IPS DF 4.7 (cell line): Measurements from ENCODE around the gene PMIS2.
"Not testable (repeated sequence)": the region's sequence is repeated elsewhere in the genome, so short reads cannot be mapped to it uniquely, and the experiment has no call there.

Experiments used
- DNase-seq: peaks from one replicate; pipeline ENCODE4 v3.0.0-alpha.2; 2013; ENCODE audit warnings: low spot score; ENCODE audit errors: extremely low read depth

PMIS2 gene

GRCh38 chr19:35587321-35587720 lies 1.3 kb downstream of the PMIS2 start:
- no peak for DNase-seq

GRCh38 chr19:35590875-35591274 lies 4.9 kb downstream of the PMIS2 start:
- DNase-seq = no peak

- DNase-seq = peak; percentile 66
Measured at GRCh38 chr19:35592226-35592625, 6.3 kb downstream of the PMIS2 start.

- DNase-seq = not testable (repeated sequence)
Measured at GRCh38 chr19:35595026-35595425, 9.1 kb downstream of the PMIS2 start.

GRCh38 chr19:35595928-35596327 lies 10.0 kb downstream of the PMIS2 start:
- DNase-seq = no peak

GRCh38 chr19:35596366-35596999 lies 10.5 kb downstream of the PMIS2 start:
- no peak for DNase-seq

GRCh38 chr19:35601971-35602370 lies 16.0 kb downstream of the PMIS2 start:
- DNase-seq = no peak

GRCh38 chr19:35604436-35604835 lies 18.5 kb downstream of the PMIS2 start:
- not testable (repeated sequence) for DNase-seq

- DNase-seq = not testable (repeated sequence)
Measured at GRCh38 chr19:35607170-35607569, 21.2 kb downstream of the PMIS2 start.

GRCh38 chr19:35607661-35608060 lies 21.7 kb downstream of the PMIS2 start:
- no peak for DNase-seq

GRCh38 chr19:35608251-35608650 lies 22.3 kb downstream of the PMIS2 start:
- no peak for DNase-seq

GRCh38 chr19:35609851-35610353 lies 23.9 kb downstream of the PMIS2 start:
- no peak for DNase-seq

- DNase-seq = no peak
Measured at GRCh38 chr19:35612224-35612558, 26.2 kb downstream of the PMIS2 start.

GRCh38 chr19:35612559-35613321 lies 26.8 kb downstream of the PMIS2 start, which contains the start of gene HAUS5:
Gene HAUS5, plus strand, starts transcription at chr19:35612735. Its CDS starts 60 bp downstream, at chr19:35612795.
- DNase-seq = peak; percentile 60

GRCh38 chr19:35613574-35613973 lies 27.6 kb downstream of the PMIS2 start:
- DNase-seq = no peak

GRCh38 chr19:35615036-35615435 lies 29.1 kb downstream of the PMIS2 start:
- DNase-seq = no peak

- no peak for DNase-seq
Measured at GRCh38 chr19:35618857-35619256, 32.9 kb downstream of the PMIS2 start.

GRCh38 chr19:35619290-35619923 lies 33.4 kb downstream of the PMIS2 start:
- DNase-seq = no peak

- DNase-seq = no peak
Measured at GRCh38 chr19:35620001-35620400, 34.0 kb downstream of the PMIS2 start.

GRCh38 chr19:35621708-35622107 lies 35.7 kb downstream of the PMIS2 start:
- no peak for DNase-seq

- no peak for DNase-seq
Measured at GRCh38 chr19:35622750-35623149, 36.8 kb downstream of the PMIS2 start.

GRCh38 chr19:35623327-35624010 lies 37.5 kb downstream of the PMIS2 start:
- DNase-seq = no peak
